IPS-18c (cell line): Measurements from ENCODE around the gene VDAC1.
A peak's percentile ranks its signal among the peaks of the same experiment; 100 is the strongest.
"Not testable (repeated sequence)": the region's sequence is repeated elsewhere in the genome, so short reads cannot be mapped to it uniquely, and the experiment has no call there.

Source experiments
- H3K4me3 ChIP-seq: 2 replicates; pipeline ENCODE4 v1.7.0; 2013; ENCODE audit warnings: low read depth, mild to moderate bottlenecking, low read length, moderate library complexity; ENCODE audit not compliant: insufficient read depth
- H3K9me3 ChIP-seq: one replicate; pipeline ENCODE4 v1.6.1; 2013; ENCODE audit warnings: mild to moderate bottlenecking, low read length, moderate library complexity; ENCODE audit not compliant: control insufficient read depth, insufficient read depth

The VDAC1 gene

DNA sequence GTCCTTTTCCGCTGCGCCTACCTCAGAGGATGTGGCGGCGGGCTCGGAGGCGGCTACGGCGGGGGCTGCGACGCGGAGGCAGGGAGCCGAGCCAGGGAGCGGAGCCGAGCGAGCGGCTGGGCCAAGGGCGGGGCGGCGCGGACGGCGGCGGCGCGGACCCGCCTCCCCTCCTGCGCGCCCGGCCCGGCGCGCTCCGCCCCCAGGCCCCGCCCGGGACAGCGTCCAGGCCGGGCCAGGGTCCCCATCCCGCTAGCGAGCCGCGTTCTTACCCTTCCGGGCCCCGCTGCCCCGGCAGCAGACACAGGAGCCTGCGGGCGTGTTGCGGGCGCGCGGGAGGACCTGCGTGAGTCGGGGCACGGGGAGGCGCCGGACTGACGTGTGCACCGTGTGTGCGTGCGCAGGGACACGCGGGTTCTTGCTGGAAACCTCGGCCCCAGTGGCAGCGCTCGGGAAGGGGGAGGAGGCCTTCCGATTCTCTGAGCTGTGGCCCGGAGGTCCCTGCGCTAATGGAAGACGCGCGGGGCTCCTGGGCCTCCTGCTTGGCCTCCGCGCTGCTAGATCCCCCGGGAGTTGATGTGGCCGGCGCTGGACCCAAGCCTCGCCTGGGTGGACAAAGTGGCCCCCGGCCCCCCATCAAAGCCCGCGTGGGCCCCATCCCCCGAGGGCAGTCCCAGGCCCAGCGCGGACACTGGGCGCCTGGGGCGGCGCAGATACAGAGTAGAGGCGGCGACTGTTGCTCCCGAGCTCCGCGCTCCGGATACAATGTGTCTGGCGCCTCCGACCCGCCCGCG, at the start of gene VDAC1:
Gene VDAC1 (minus strand): TSS at position 350 of the 791 bp plus-strand sequence. CDS start 11,963 bp downstream, outside the sequence.
- Histone ChIP-seq H3K4me3 (peak within 1 kb of the TSS; percentile 95), H3K9me3 (no peaks in the 10 kb centered on the region)

- Histone ChIP-seq H3K9me3 (no peaks in the 10 kb centered on the region), H3K4me3 (no peak overlapping the region)
These were observed 49.1 kb upstream of the VDAC1 start for GRCh38 chr5:134053840-134054338.

DNA sequence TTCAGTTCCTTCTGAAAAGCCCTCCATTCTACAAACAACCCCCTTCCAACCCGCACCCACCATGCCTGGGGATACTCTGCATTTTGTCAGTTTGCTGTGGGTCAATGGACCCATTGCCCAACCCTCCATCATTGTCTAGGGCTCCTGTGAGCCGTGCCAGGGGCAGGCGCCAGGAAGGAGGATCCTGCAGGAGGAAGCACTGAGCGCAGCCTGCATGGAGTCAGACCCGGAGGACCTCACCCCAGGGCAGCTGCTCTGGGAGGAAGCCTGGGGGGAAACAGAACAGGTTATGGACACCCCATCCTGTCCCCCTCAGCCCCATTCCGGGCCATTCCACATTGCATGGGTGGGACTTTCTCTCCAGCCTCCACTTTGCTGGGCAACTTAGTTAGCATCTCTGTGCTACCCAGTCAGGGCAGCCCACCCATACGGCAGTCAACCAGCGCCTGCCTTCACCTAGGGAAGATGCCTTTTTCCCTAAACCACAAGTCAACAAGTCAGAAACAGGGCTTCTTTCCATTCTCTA, 48.6 kb upstream of the VDAC1 start:
- Histone ChIP-seq H3K4me3 (no peak overlapping the region; the same call in 1 of the 2 replicates), H3K9me3 (no peaks in the 10 kb centered on the region)

GRCh38 chr5:134051305-134051704, 46.5 kb upstream of the VDAC1 start:
- no peak overlapping the region for H3K4me3 ChIP-seq
- H3K9me3 ChIP-seq, result no peaks in the 10 kb centered on the region

- Histone ChIP-seq H3K4me3 (no peak overlapping the region), H3K9me3 (no peaks in the 10 kb centered on the region)
These were observed 44.1 kb upstream of the VDAC1 start for GRCh38 chr5:134048864-134049263.

GRCh38 chr5:134047687-134048056, 42.9 kb upstream of the VDAC1 start:
- H3K9me3 ChIP-seq, result no peaks in the 10 kb centered on the region
- H3K4me3 ChIP-seq, result peak overlapping the region; percentile 9; the same call in 1 of the 2 replicates

DNA sequence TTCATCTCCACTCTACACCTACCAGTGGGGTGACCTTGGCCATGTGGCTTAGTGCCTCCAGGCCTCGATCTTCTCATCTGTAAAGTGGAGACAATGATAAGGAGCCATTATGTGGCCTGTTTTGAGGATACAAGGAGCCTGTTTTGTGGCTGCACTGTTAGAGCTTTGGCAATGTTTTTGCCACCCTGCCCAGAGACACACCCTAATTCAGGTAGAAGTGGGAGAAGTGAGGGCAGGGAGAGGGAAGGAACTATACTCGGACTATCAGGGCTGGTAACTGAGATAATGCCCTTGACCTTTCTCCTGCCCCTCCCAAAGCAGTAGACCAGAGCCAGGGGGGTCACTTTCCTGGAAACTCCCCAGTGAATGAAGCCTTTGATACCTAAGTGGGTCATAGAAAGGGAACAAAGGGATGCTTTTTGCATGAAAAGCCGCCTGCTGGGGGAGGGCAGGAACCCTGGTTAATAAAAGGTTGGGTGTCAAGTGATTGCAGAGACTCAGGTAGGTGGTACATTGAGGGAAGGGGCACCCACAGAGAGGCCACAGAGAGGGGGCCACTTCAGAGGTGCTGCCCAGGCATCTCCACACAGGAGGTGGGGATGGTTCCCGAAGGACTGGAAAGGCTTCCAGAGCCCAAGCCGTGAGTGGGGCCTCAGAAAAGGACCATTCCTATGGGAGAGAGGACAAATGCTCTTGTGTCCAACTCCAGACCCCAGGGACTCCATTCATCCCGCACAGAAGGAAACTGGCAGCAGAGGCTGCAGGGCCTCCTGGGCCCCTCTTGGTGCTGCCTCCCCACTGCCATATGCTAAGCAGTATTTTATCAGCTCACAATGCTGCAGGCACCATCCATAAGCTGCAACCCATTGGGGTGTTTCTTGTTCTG, 42.3 kb upstream of the VDAC1 start:
- no peaks in the 10 kb centered on the region for H3K9me3 ChIP-seq
- no peak overlapping the region for H3K4me3 ChIP-seq

DNA sequence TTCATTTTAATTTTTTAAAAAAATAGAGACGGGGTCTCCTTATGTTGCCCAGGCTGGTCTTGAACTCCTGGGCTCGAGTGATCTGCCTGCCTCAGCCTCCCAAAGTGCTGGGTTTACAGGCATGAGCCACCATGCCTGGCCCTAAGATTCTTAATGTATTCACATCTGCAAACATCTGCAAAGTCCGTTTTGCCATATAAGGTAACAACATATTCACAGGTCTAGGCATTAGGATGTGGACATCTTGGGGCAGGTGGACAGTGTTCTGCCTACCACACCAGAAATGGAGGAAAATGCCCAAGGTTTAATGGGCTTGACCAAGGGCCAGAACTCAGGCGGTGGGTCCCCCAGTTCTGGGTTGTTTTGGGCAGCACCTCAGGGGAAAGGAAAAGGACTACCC, 41.6 kb upstream of the VDAC1 start:
- Histone ChIP-seq H3K9me3 (no peaks in the 10 kb centered on the region), H3K4me3 (no peak overlapping the region)

GRCh38 chr5:134043793-134044792, 39.3 kb upstream of the VDAC1 start:
- H3K9me3 ChIP-seq, result no peaks in the 10 kb centered on the region
- no peak overlapping the region for H3K4me3 ChIP-seq

GRCh38 chr5:134041570-134042411, 37.0 kb upstream of the VDAC1 start:
- H3K9me3 ChIP-seq, result no peaks in the 10 kb centered on the region
- H3K4me3 ChIP-seq, result no peak overlapping the region

GRCh38 chr5:134038138-134038537, 33.4 kb upstream of the VDAC1 start:
- no peak overlapping the region for H3K4me3 ChIP-seq
- H3K9me3 ChIP-seq, result no peaks in the 10 kb centered on the region

DNA sequence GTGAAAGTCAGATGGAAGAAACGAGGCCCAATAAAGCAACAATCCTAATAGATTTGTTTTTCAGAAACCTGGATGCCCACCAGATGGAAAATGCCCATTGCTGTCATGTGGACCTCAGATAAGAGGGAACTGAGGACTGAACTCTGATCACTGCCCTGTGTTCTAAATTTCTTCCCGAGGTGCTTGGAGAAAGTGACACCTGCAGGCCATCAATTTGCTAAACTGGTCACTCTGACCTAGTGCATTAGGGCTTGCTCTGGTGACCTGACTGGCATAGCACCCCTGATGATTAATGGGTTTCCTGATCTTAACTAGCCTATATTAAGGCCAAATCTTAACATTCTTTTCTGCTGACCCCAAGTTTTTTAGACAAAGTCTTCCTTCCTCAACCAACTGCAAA, 32.4 kb upstream of the VDAC1 start:
- Histone ChIP-seq H3K9me3 (no peaks in the 10 kb centered on the region), H3K4me3 (no peak overlapping the region)

GRCh38 chr5:134034326-134034725, 29.6 kb upstream of the VDAC1 start:
- Histone ChIP-seq H3K4me3 (no peak overlapping the region), H3K9me3 (no peaks in the 10 kb centered on the region)

DNA sequence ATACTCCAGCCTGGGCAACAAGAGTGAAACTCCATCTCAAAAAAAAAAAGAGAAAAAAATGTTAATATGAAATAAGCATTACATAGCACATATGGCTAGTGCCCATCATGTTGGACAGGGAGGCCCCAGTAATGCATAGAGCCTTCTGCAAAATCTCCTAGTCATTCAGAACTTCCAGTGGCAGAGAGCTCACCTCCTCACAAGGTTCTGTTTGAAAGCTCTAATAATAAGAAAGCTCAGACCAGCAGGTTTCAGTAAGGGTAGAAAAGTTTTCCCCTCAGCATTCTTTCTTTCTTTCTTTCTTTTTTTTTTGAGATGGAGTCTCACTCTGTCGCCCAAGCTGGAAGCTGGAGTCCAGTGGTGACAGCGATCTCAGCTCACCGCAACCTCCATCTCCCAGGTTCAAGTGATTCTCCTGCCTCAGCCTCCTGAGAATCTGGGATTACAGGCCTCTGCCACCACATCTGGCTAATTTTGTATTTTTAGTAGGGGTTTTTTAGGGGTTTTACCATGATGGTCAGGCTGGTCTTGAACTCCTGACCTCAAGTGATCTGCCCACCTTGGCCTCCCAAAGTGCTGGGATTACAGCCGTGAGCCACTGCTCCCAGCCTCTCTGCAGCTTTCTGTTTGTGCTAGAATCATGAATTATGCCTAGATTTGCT, 25.7 kb upstream of the VDAC1 start:
- H3K4me3 ChIP-seq, H3K9me3 ChIP-seq: not testable (repeated sequence)

- no peak overlapping the region for H3K4me3 ChIP-seq
- H3K9me3 ChIP-seq, result no peaks in the 10 kb centered on the region
These were observed 24.4 kb upstream of the VDAC1 start for GRCh38 chr5:134029156-134029555.
